GM12891 (cell line): ENCODE results near the gene TRABD2B.

Experiments used
- POLR2AphosphoS5 ChIP-seq: IDR thresholded peaks from 2 replicates; pipeline ENCODE4 v1.6.1; 2011; ENCODE audit warnings: low read depth, low read length, control low read depth
- TAF1 ChIP-seq: IDR thresholded peaks from 2 replicates; pipeline ENCODE4 v1.6.1; 2011; ENCODE audit warnings: low read depth, low read length, control low read depth

DNA sequence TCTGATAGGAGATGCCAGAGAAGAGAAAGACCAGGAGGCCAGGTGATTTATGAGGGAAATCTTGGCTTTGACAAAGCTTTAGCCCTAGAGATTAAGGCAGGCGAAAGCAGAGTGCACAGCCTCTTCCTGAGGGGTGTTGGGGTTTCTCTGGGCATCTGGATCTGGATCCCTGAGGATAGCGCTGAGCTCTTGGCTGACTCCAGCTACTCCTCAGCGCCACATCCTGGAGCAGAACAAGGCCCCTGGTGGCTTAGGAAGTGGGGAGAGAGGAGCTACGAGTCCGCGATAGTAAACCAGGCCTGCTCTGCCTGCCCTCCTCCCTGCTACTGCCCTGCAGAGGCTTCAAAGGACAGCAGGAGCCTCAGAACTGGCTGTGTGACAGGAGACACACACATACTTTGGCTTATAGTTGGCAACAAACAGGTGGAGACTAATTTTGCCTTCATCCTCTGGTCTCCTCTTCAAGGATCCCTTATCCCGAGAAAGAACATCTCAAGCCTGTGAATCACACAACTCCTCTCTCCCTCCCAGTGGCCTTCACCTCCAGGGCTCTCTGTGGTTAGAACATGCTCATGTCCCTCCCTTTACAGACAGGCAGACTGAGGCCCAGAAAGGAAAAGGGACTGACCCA is 66.9 kb downstream of the TRABD2B start:
- no peak for TF ChIP-seq POLR2AphosphoS5
- no peak for TF ChIP-seq TAF1
